GM21576 (cell line): ENCODE data around the gene DNALI1.
"Not testable (repeated sequence)": the region's sequence is repeated elsewhere in the genome, so short reads cannot be mapped to it uniquely, and the experiment has no call there.

Experiments
- ATAC-seq: cut with Tn5 transposase; IDR thresholded peaks from one replicate; pipeline ENCODE4 v1.9.1; 2021; ENCODE audit warnings: mild to moderate bottlenecking, moderate library complexity; ENCODE audit not compliant: unreplicated experiment

The DNALI1 gene

DNA sequence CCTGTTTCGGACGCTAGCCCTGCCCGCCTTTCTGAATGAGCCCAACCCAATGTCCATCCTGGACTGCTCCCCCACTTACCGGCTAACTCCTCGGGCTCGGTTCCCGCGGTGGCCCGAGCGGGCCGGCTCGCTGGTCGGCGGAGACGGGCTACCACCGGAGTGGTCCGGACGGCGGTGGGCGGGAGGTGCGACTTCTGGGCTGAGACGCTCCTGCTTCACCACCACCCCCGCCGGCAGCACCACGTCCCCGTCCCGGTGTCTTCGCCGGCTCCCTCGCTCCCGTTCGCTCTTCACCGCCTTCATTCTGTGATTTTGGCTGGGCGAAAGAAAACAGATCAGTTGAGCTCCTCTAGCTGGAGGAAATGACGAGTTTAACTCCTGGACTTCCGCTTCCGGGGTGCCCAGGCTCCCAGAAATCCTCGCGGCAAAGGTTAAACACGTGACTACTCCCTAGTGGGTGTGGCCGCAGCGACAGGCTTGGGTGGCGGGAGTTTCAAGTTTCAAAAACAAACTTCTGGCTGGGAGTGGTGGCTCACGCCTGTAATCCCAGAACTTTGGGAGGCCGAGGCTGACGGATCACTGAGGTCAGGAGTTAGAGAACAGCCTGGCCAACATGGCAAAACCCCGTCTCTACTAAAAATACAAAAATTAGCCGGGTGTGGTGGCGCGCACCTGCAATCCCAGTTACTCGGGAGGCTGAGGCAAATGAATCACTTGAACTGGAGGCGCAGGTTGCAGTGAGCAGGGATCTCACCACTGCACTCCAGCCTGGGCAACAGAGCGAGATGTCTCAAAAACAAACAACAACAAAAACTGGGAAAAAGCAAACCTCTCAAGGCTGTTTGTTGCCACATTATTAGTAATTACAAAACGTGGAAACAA is 2.6 kb upstream of the DNALI1 start, which contains the start of gene SNIP1:
Gene SNIP1 (minus strand): TSS at position 367 of the 882 bp plus-strand sequence. CDS start 64 bp downstream, at position 303.
- ATAC-seq, result no peak

DNA sequence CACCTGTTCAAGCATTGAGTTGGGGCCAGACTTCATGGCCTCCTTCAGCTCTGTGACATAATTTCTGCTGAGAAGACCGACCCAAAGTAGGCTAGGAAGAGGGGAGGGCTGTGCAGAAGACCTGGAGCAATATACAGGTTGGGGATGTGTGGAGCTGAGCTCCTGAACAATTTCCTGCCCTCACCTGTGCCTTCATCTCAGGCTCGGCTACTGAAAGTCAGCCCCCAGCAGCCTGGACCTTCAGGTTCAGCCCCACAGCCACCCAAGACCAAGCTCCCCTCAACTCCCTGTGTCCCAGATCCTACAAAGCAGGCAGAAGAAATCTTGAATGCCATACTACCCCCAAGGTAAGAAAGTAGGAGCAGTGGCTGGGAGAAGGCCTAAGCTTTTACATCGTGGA is 662 bp downstream of the DNALI1 start:
- no peak for ATAC-seq

DNA sequence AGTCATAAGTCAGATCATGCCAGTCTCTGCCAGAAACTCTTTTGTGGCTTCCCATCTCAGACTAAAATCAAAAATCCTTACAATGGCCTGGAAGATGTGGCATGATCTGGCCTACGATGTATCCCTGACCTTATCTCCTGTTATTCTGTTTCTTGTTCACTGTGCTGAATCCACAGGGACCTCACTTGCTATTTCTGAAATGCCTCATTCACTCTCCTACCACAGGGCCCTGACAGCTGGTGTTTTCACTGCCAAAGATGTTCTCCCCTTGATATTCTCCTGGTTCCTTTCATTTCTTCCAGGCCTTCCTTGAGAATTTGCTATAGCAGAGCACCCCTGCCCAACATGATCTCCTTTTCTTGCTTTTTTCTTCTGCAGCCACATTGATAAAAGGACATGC is 1.7 kb downstream of the DNALI1 start:
- no peak for ATAC-seq

DNA sequence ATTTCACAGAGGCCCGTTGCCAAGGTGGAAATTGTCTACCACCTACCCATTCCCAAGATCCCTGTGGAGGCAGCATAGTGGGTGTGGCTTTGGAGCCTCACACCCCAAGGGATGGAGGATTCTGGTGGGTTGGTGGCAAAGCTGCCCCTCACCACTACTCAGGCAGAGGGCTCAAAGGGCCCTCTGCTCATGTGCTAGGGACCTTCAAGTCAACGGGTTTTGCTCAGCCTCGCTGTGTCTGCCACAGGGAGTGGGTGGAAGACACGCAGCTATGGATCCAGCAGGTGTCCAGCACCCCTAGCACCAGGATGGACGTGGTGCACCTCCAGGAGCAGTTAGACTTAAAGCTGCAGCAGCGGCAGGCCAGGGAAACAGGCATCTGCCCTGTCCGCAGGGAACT is 2.3 kb downstream of the DNALI1 start:
- ATAC-seq, result no peak

DNA sequence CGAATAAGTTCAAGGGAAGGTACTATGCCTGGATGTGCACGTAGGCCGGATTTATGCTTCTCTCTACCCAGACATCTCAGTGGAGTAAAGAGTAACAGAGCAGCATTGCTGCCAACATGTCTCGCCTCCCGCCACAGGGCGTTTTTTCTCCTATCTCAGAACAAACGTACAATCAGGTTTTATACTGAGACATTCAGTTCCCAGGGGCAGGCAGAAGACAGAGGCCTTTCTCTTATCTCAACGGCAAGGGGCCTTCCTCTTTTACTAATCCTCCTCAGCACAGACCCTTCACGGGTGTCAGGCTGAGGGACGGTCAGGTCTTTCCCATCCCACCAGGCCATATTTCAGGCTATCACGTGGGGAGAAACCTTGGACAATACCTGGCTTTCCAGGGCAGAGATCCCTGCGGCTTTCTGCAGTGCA is 3.2 kb downstream of the DNALI1 start:
- not testable (repeated sequence) for ATAC-seq

DNA sequence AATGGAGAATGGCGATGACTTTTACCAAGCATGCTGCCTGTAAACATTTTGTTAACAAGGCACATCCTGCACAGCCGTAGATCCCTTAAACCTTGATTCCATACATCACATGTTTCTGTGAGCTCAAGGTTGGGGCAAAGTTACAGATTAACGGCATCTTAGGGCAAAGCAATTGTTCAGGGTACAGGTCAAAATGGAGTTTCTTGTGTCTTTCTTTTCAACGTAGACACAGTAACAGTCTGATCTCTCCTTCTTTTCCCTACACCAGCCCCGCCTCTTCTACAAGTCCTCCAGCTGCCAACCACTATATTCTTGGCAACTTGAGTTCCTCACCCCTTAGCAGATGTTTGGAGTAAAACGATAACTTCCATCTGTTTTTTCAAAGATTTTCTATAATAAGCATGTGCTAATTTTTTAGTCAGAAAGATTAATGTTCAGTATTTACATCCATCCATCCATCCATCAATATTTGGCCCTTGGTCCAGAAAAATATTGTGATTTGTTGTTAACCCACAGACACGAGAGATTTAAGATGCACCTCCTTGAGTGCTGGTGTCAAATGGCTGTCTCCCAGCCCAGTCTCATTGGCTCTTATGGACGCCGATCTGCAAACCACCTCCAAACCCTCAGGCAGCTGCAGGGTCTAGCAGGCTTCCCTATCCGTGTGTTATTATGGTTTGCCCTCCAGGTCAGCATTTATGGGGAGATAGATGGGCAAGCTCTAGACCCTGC is 3.8 kb downstream of the DNALI1 start:
- no peak for ATAC-seq

DNA sequence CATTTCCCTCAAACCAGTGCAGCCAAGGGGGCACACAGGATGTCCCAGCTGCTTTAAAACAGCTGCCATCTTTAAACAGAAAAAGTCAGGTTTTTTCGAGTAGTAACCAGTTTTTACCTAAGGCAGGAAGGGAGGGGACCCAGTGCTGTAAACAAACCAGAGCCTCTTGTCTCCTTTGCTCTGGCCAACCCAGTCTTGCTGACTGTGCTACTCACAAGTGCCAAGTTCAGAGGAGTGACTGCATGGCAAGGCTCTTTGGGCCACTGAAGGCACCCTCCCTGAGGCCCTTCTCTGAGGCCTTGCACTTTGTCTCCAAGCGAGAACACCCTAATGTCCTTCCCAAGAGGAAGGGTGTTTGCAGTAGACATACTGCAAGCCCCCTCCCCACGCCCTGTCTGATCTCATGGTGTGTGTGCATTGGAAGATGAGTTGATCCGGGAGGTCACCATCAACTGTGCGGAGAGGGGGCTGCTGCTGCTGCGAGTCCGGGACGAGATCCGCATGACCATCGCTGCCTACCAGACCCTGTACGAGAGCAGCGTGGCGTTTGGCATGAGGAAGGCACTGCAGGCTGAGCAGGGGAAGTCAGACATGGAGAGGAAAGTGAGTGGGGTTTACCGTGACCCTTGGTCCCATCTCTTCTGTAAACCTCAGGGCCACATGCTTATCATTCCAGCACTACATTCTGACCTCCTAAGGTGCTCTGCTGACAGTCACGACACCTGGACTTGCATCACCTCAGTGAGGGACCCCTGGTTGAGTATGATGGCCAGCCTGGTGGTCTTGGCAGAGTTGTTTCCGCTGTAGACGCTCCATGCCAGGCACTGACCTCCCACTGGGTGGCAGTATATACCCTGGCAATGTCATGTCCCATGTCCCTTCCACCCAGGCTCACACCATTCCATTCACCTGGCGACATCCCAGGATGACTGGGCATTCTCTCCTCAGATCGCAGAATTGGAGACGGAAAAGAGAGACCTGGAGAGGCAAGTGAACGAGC is 4.7 kb downstream of the DNALI1 start:
- ATAC-seq, result no peak

DNA sequence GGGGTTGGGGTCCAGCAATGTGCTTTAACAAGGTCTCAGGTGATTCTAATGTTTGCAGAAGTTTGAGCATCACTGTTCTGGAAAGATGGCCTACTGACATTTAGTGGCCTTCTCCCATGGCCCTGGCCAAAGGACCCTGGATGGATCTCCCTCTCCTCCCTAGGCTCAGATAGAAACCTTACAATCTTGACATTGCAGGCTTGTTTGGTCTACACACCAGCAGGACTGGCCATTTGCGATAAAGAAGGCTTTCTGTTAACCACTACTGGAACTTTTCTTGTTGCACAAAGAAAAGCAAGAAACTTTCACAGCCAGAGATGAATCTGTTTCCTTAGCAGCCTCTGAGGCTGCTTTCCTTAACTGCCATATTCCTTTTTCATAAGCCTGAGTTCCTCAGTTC is 6.2 kb downstream of the DNALI1 start:
- no peak for ATAC-seq

DNA sequence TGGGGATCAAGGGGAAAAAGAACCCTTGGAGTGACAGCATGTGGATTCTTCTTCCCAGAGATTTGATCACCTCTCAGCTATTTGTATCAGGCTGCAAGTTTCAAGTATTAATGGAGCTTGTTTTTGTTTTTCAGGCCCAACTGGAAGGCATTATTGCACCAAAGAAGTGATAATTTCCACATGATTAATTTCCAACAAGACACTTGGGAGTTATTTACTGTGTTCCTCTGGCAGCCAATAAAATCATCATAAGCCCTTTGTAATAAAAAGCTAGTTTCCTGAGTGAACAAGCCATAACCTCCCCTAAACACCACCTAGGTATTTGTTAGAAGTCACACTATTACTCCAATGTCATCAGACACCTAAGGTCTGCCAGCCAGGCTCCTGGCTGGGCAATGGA is 8.2 kb downstream of the DNALI1 start:
- no peak for ATAC-seq

DNA sequence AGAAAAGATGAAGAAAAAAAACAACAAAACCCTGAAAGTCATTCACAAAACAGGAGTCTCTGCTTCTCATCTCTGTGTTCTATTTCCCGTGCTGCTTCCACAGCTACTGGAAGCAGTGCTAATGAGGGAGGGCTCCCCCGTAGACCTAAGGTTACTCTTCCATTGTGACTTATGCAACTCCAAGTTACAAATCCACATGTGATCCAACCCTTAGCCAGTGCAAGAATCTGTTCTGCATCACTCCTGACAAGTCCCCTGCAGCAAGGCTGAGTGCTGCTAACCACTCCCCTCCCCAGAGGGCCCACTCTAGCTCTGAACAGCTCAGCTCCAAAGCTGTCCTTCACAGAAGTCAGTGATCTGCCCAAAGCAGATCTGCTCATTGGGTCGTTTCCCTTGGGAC is 10.3 kb downstream of the DNALI1 start:
- no peak for ATAC-seq

DNA sequence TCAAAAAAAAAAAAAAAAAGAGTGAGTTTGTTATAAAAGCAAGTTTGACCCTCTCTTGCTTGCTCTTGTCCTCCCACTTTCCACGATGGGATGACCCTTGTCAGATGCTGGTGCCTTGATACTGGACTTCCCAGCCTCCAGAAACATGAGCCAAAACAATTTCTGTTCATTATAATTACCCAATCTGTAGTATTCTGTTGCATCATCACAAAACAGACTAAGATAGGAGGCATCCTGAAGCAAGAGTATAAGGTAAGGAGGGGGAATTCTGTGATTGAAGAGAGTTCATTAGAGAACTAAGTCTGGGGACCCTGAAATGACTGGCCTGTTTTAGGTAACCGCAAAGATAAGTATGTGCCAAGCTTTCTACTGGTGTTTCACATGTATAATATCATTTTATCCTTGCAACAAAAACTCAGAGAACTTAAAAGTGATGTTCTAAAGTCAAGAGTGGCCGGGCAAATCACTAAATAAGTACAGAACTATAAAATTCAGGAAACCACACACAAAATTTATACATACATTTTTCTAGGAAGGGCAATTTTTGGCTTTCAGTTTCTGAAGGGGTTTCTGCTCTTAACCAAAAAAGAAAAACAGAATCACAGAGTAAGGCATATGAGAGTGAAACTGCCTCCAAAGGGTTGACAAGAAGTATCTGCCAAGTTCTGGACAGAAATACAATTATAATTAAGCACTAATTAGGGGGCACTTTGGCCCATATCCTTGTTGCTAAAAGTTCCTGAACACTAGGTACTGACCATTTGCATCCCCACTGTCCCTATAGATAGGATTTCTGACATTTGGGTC is 14.0 kb downstream of the DNALI1 start:
- ATAC-seq, result no peak

DNA sequence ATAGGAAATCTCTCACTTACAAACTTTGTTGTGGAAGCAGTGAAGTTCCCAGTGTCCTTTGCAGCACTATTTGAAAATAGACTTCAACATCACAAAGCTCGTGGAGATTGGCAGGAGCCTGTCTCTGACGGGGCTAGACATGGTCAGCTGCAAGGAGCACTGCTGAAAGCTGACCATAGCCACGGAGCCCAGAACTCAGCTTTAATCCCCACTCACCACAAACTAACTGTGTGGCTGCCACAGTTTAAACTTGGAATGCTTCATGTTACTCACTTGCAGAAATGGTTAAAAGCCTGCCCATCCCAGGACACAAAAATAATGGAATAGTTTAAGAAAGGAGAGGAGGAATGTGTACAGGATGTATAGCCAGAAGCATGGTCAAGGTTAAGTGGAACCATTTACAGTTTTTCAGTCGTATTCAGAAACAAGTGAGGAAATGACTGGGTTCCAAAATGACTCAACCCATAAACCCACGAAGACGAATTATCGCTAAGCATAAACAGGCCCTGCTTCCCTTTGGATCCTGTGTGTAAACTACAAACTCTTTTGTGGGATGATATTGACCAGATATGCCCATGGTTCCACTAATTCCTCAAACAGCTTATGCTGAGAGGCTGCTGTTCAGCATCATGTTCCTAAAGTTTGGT is 18.2 kb downstream of the DNALI1 start:
- no peak for ATAC-seq

DNA sequence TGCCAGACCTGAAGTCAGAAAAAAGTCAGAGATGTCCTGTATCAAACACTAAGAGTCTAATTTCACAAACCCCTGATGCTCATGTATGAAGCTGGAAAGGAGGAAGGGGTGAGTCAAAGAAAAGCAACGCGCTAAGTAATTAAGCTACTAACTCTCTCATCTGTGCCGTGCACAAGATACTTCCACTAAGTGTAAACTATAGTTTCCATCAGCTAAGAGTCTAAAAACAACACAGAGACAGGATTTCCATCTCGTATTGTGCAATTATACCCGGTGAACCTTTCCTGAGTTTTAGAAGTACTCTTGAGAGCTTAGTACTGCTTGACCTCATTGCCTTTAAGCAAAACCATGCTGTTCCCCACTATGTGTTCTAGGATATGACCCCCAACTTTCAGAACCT is 19.0 kb downstream of the DNALI1 start:
- ATAC-seq, result no peak

DNA sequence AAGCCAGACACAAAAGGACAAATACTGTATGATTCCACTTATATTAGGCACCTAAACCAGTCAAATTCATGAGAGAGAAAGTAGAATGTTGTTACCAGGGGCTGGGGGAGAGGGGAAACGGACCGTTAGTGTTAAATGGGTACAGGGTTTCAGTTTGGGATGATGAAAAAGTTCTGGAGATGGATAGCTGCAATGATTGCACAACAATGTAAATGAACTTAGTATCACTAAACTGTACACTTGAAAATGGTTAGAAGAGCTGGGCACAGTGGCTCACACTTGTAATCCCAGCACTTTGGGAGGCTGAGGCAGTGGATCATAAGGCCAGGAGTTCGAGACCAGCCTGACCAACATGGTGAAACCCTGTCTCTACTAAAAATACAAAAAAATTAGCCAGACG is 27.8 kb downstream of the DNALI1 start:
- ATAC-seq, result not testable (repeated sequence)

DNA sequence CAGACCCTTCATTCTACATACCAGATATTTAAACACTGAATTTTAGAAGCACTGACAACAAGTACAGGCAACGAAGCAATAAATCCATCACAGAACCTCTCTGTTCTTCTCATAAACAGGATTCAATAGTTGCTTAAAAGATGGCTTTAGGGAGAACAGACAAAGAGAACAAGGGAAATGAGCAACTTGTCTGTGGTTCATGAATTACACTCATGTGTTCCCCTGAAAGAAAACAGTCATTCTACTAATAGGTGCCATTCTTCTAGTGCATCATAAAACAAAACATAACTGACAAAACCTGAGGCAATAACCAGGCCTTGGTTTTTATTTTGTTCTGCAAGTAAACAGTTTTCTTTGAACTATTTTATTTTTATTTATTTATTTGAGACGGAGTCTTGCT is 32.2 kb downstream of the DNALI1 start:
- no peak for ATAC-seq

DNA sequence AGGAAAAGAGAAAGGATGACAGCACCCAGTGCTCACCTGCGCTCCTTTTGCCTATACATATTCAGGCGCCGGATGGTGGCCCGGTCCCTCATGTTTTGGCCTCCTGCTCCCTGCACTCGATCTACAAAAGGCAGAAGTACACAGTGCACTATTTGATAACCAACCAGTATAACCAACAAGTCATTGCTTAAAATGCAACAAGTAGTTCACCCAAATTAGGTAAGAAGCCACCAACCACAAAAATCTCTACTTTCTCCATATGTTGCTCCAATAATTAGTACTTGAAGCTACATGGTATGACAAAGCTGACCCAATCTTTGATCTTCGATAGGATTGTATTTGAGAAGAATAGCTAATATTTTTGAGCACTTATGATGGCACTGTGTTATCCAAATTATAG is 37.0 kb downstream of the DNALI1 start:
- no peak for ATAC-seq

DNA sequence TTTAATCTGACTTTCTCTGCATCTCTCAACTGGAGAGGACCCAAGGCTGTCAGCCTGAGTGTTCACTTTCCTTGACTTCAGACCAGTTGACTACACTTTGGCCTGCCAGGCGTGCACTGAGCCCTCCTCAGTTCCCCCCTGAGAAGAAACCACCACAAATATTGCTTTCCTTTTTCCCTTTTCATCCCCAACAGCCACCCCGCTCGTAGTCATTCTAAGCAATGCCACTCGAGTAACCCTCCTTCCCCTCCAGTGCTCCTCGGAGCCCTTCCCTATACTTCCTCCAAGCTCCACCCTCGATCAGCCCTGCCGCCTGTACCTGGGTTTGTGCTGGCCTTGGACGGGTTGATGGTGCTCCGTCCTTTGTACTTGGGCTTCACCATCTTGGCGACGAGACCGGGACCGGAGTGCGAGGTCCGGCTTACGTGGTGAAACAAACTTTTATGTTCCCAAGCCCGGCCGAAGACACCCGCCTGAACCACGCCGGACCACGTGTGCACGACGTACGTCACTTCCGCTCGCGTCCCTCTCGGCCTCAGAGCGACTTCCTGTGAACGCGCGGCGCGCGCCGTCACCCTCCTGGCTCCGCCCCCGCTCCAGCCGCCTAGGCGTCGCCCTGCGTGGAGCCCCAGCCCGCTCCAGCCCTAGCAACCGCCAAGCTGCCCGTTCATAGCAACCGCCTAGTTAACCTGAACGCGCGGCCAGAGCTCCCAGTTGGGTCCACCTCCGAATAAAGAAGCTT is 38.9 kb downstream of the DNALI1 start, which contains the start of gene GNL2:
Gene GNL2 (minus strand): TSS at position 498 of the 742 bp plus-strand sequence. CDS start 115 bp downstream, at position 383.
- peak; percentile 96 for ATAC-seq

DNA sequence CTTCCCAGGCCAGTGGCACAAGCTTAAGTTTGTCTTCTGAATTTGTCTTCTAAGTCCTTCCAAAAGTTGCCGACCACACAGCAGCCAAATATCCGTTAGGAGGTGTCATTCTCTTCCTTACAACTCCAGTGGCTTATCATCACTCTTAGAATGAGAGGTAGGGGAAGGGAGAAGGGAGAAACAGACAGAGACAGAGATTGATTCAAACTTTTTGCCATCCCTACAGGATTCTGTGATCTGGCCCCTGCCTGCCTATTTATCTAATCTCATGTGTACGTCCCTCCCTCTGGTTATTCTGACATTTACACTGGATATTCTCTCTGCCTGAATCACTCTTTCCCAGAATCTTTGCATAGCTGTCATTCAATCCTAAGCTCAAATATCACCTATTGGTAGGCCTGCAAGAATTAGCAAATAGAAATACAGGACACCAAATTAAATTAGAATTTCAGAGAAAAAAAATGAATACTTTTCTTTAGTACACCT is 39.5 kb downstream of the DNALI1 start:
- ATAC-seq, result no peak

DNA sequence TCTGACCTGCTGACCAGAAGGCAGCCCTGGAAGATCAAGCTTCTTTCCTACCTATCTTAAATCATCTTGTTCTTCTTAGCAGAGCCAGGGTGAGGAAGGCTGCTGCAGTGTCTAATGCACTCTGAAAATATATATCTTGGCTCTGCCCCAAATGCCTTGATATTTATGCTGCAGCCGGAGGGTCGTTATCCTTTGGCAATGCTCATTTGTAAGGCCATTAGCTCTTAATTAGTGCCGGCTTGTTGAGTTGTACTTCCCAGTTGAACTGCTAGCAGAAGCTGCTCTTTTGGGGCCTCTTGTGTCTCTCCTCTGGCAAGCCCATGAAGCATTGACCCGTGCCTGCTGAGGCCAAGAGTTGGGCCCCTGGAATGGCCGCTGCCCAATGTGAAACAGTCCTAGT is 43.2 kb downstream of the DNALI1 start:
- ATAC-seq, result no peak
